ENCODE measurements around the gene KLHL21. TPM values are rescaled to one million over a fixed set of nuclear protein-coding genes. Genes with fewer than 3 reads are reported as not detected.

KLHL21 gene
- total and polyA plus RNA-seq, 4 experiments from 2014 or later, result 18.3 to 85.2 (median 56.6) TPM

- peaks cover 0 to 2% (median 0%) of the 10 kb centered on the region in 8 donors for H3K9me3 Mint-ChIP-seq
- intact Hi-C loops (cut with micrococcal nuclease), result loop anchor here (1.0 to 2.0 kb wide), 2 partner anchors 9 to 143 kb away; partner anchors contain the start of gene PHF13
- POLR2A ChIA-PET (ENCODE audit: partially characterized antibody), result interaction anchor here (0.7 to 8.5 kb wide), 15 partner anchors 8 to 611 kb away, joined by 3 to 273 read pairs (median 19); partner anchors contain the start of genes CAMTA1, DNAJC11, NOL9 and PHF13
Measured at GRCh38 chr1:6603915-6604558, 1.4 kb upstream of the KLHL21 start.

GRCh38 chr1:6603238-6603914 is 707 bp upstream of the KLHL21 start:
- H3K9me3 ChIP-seq (ENCODE audit: control insufficient read depth in 1 of 2, low read length in 2 of 2), result no peaks in the 10 kb centered on the region
- peak overlapping the region; percentile 85 to 92 for H3K4me3 ChIP-seq (ENCODE audit: low read length in 2 of 2)
- H3K27me3 Mint-ChIP-seq, result no peaks in the 10 kb centered on the region
- peak overlapping the region; percentile 88 for H3K27ac ChIP-seq (ENCODE audit: low read depth, low read length)
- intact Hi-C loops (cut with micrococcal nuclease), result loop anchor here (1.0 to 2.0 kb wide), 2 partner anchors 10 to 143 kb away; partner anchors contain the start of gene PHF13
- peak overlapping the region; percentile 84 to 95 (median 90) for H3K4me3 Mint-ChIP-seq
- peak; percentile 67 to 85 (median 72) for DNase-seq
- ChIA-PET POLR2A (ENCODE audit: partially characterized antibody) (interaction anchor here (0.9 to 8.5 kb wide), 19 partner anchors 9 to 611 kb away, joined by 3 to 273 read pairs (median 12); partner anchors contain the start of genes CAMTA1, NOL9, PHF13 and PLEKHG5), CTCF (ENCODE audit: partially characterized antibody) (interaction anchor here (1.0 to 2.5 kb wide), 5 partner anchors 9 to 48 kb away, joined by 3 to 13 read pairs (median 4); partner anchors contain the start of genes TAS1R1 and THAP3)
- H3K27ac Mint-ChIP-seq, result peak overlapping the region; percentile 95 to 99 (median 97)
- H3K36me3 ChIP-seq (ENCODE audit: insufficient read depth, low read length), result peaks cover 3% of the 10 kb centered on the region
- H3K27me3 ChIP-seq (ENCODE audit: insufficient read depth, low read length), result no peaks in the 10 kb centered on the region
- H3K4me1 ChIP-seq (ENCODE audit: insufficient read depth, low read length), result peaks cover 34% of the 10 kb centered on the region
- peaks cover 6 to 40% (median 28%) of the 10 kb centered on the region in 4 donors for H3K4me1 Mint-ChIP-seq
- H3K9me3 Mint-ChIP-seq, result peaks cover 0 to 2% (median 0%) of the 10 kb centered on the region in 8 donors
- peaks cover 5 to 25% of the 10 kb centered on the region in 2 donors for H3K36me3 Mint-ChIP-seq

More at GRCh38 chr1:6603915-6604558, 1.4 kb upstream of the KLHL21 start:
- Histone ChIP-seq H3K27ac (ENCODE audit: low read depth, low read length) (peak overlapping the region; percentile 88), H3K4me3 (ENCODE audit: low read length in 2 of 2) (peak overlapping the region; percentile 85 to 92), H3K9me3 (ENCODE audit: control insufficient read depth in 1 of 2, low read length in 2 of 2) (no peaks in the 10 kb centered on the region), H3K4me1 (ENCODE audit: insufficient read depth, low read length) (peaks cover 28% of the 10 kb centered on the region), H3K36me3 (ENCODE audit: insufficient read depth, low read length) (peaks cover under 1% of the 10 kb centered on the region), H3K27me3 (ENCODE audit: insufficient read depth, low read length) (no peaks in the 10 kb centered on the region)
- DNase-seq, result no peak
- H3K27ac Mint-ChIP-seq, result peak overlapping the region; percentile 95 to 99 (median 97)
- H3K4me3 Mint-ChIP-seq, result peak overlapping the region; percentile 84 to 95 (median 90)
- peaks cover 6 to 38% (median 25%) of the 10 kb centered on the region in 4 donors for H3K4me1 Mint-ChIP-seq
- peaks cover 5 to 23% of the 10 kb centered on the region in 2 donors for H3K36me3 Mint-ChIP-seq
- CTCF ChIA-PET (ENCODE audit: partially characterized antibody), result interaction anchor here (1.0 to 2.5 kb wide), 5 partner anchors 8 to 49 kb away, joined by 3 to 13 read pairs (median 4); partner anchors contain the start of genes TAS1R1 and THAP3
- no peaks in the 10 kb centered on the region for H3K27me3 Mint-ChIP-seq

- Histone ChIP-seq H3K9me3 (ENCODE audit: control insufficient read depth in 1 of 2, low read length in 2 of 2) (no peaks in the 10 kb centered on the region), H3K4me1 (ENCODE audit: insufficient read depth, low read length) (peaks cover 46% of the 10 kb centered on the region), H3K4me3 (ENCODE audit: low read length in 2 of 2) (peak overlapping the region; percentile 87 to 92), H3K27ac (ENCODE audit: low read depth, low read length) (peak overlapping the region; percentile 88), H3K27me3 (ENCODE audit: insufficient read depth, low read length) (no peaks in the 10 kb centered on the region), H3K36me3 (ENCODE audit: insufficient read depth, low read length) (peaks cover 16% of the 10 kb centered on the region)
- ChIA-PET CTCF (ENCODE audit: partially characterized antibody) (interaction anchor here (1.2 to 3.8 kb wide), 8 partner anchors 10 to 112 kb away, joined by 3 to 24 read pairs (median 8); partner anchors contain the start of genes NOL9, TAS1R1, THAP3 and ZBTB48), POLR2A (ENCODE audit: partially characterized antibody) (interaction anchor here (0.6 to 8.5 kb wide), 26 partner anchors 9 to 608 kb away, joined by 3 to 273 read pairs (median 4); partner anchors contain the start of genes CAMTA1, DNAJC11, NOL9 and PHF13)
- H3K27me3 Mint-ChIP-seq, result no peaks in the 10 kb centered on the region
- peaks cover 7 to 50% (median 35%) of the 10 kb centered on the region in 4 donors for H3K4me1 Mint-ChIP-seq
- intact Hi-C loops (cut with micrococcal nuclease), result loop anchor here (1.0 to 2.0 kb wide), 4 partner anchors 22 to 141 kb away; partner anchors contain the start of gene NOL9
- H3K27ac Mint-ChIP-seq, result peak overlapping the region; percentile 52 to 98 (median 95)
- peak overlapping the region; percentile 93 to 99 (median 98) for H3K4me3 Mint-ChIP-seq
- peaks cover 0 to 2% (median 0%) of the 10 kb centered on the region in 8 donors for H3K9me3 Mint-ChIP-seq
- H3K36me3 Mint-ChIP-seq, result peaks cover 9 to 32% of the 10 kb centered on the region in 2 donors
- peak in 3 of 5 donors; percentile 34 to 49 (median 34) for DNase-seq
Measured at GRCh38 chr1:6601923-6602668, 573 bp downstream of the KLHL21 start.

GRCh38 chr1:6601049-6601922 is 1.4 kb downstream of the KLHL21 start:
- H3K4me1 Mint-ChIP-seq, result peaks cover 10 to 58% (median 41%) of the 10 kb centered on the region in 4 donors
- ChIA-PET CTCF (ENCODE audit: partially characterized antibody) (interaction anchor here (1.1 to 3.8 kb wide), 15 partner anchors 11 to 114 kb away, joined by 3 to 24 read pairs (median 6); partner anchors contain the start of genes NOL9, TAS1R1, THAP3 and ZBTB48), POLR2A (ENCODE audit: partially characterized antibody) (interaction anchor here (0.6 to 8.5 kb wide), 21 partner anchors 9 to 608 kb away, joined by 3 to 273 read pairs (median 5); partner anchors contain the start of genes CAMTA1, DNAJC11, NOL9 and PHF13)
- H3K4me3 Mint-ChIP-seq, result peak overlapping the region; percentile 93 to 99 (median 98)
- peaks cover 14 to 38% of the 10 kb centered on the region in 2 donors for H3K36me3 Mint-ChIP-seq
- peak overlapping the region; percentile 88 to 98 (median 96) for H3K27ac Mint-ChIP-seq
- Histone ChIP-seq H3K36me3 (ENCODE audit: insufficient read depth, low read length) (peaks cover 24% of the 10 kb centered on the region), H3K9me3 (ENCODE audit: control insufficient read depth in 1 of 2, low read length in 2 of 2) (no peaks in the 10 kb centered on the region), H3K27ac (ENCODE audit: low read depth, low read length) (peak overlapping the region; percentile 88), H3K4me1 (ENCODE audit: insufficient read depth, low read length) (peaks cover 54% of the 10 kb centered on the region), H3K4me3 (ENCODE audit: low read length in 2 of 2) (peak overlapping the region; percentile 87 to 92), H3K27me3 (ENCODE audit: insufficient read depth, low read length) (no peaks in the 10 kb centered on the region)
- no peaks in the 10 kb centered on the region for H3K27me3 Mint-ChIP-seq
- DNase-seq, result peak; percentile 69 to 95 (median 72)
- intact Hi-C loops (cut with micrococcal nuclease), result loop anchor here (1.0 kb wide), 1 partner anchor 21 kb away; no protein-coding TSS in a partner anchor
- peaks cover 0 to 2% (median 0%) of the 10 kb centered on the region in 8 donors for H3K9me3 Mint-ChIP-seq

GRCh38 chr1:6600410-6601048 is 2.1 kb downstream of the KLHL21 start:
- Mint-ChIP-seq H3K27ac (peak overlapping the region; percentile 88 to 98 (median 96)), H3K36me3 (peaks cover 21 to 46% of the 10 kb centered on the region in 2 donors), H3K27me3 (no peaks in the 10 kb centered on the region), H3K9me3 (no peaks in the 10 kb centered on the region), H3K4me1 (peaks cover 14 to 65% (median 47%) of the 10 kb centered on the region in 4 donors), H3K4me3 (peak overlapping the region; percentile 93 to 99 (median 98))
- H3K27ac ChIP-seq (ENCODE audit: low read depth, low read length), result peak overlapping the region; percentile 88
- CTCF ChIA-PET (ENCODE audit: partially characterized antibody), result interaction anchor here (0.8 to 3.8 kb wide), 14 partner anchors 11 to 114 kb away, joined by 3 to 24 read pairs (median 6); partner anchors contain the start of genes NOL9, TAS1R1, THAP3 and ZBTB48
- no peaks in the 10 kb centered on the region for H3K27me3 ChIP-seq (ENCODE audit: insufficient read depth, low read length)
- peak overlapping the region; percentile 87 to 92 for H3K4me3 ChIP-seq (ENCODE audit: low read length in 2 of 2)
- POLR2A ChIA-PET (ENCODE audit: partially characterized antibody), result interaction anchor here (0.7 to 8.5 kb wide), 15 partner anchors 8 to 608 kb away, joined by 3 to 273 read pairs (median 21); partner anchors contain the start of genes NOL9, PHF13, PLEKHG5 and TAS1R1
- H3K4me1 ChIP-seq (ENCODE audit: insufficient read depth, low read length), result peaks cover 61% of the 10 kb centered on the region
- no peaks in the 10 kb centered on the region for H3K9me3 ChIP-seq (ENCODE audit: control insufficient read depth in 1 of 2, low read length in 2 of 2)
- peaks cover 32% of the 10 kb centered on the region for H3K36me3 ChIP-seq (ENCODE audit: insufficient read depth, low read length)
- no peak for DNase-seq
- intact Hi-C loops (cut with micrococcal nuclease), result loop anchor here (1.0 kb wide), 1 partner anchor 20 kb away; no protein-coding TSS in a partner anchor

Measured in CD4-positive, alpha-beta memory T cell (primary cell).